ENCODE results near the gene MCRIP1. TPM values are rescaled to one million over a fixed set of nuclear protein-coding genes. Genes with fewer than 3 reads are reported as not detected.

Gene MCRIP1
- total RNA-seq, 1 donor from 2014 or later, result 42.5 TPM

GRCh38 chr17:81867170-81867990 lies 34.3 kb upstream of the MCRIP1 start:
- peaks cover 17% of the 10 kb centered on the region for H3K4me1 Mint-ChIP-seq (ENCODE audit: low read depth)
- H3K27me3 Mint-ChIP-seq (ENCODE audit: low read depth), result no peaks in the 10 kb centered on the region
- H3K9me3 Mint-ChIP-seq, result no peaks in the 10 kb centered on the region
- peak overlapping the region; percentile 63 for H3K27ac Mint-ChIP-seq
- DNase-seq (ENCODE audit: low spot score), result no peak
- intact Hi-C loops (cut with micrococcal nuclease), result no loop called here
- H3K4me3 Mint-ChIP-seq (ENCODE audit: low read depth), result peak overlapping the region; percentile 33
- peaks cover 63% of the 10 kb centered on the region for H3K36me3 Mint-ChIP-seq (ENCODE audit: low read depth)

DNA sequence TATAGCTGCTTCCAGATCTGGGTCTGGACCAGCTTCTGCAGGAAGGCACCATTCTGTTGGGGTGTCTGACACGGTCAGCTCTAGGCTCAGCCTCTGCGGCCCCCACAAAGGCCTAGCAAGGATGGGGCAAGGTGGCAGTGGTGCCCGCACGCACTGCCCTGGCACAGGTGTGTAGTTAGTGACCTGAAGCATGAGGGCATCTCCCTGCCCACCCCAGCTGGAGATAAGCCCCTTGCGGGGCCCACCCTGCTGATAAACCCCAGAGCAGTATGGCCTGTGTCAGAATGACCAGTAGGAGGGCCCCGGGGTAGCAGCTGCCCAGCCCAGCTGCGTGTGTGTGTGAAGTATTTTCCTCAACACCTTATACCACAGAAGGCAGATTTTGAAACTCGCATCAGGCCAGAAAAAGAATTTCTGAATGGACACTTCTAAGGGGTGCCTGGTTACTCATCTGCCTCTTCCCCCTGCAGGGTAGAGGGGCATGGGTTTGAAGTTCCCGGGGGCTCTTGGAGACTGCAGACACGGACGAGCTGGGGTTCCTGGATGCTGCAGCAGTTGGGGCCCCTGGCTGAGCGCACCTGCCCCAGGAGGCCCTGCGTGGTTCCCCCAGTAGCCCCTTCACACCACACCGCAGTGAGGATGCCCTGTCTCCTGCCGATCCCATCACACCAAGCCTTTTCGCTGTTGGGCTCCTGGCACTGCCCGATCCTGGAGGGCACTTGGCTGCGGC lies 33.5 kb upstream of the MCRIP1 start:
- no peak overlapping the region for H3K4me3 Mint-ChIP-seq (ENCODE audit: low read depth)
- H3K36me3 Mint-ChIP-seq (ENCODE audit: low read depth), result peaks cover 67% of the 10 kb centered on the region
- intact Hi-C loops (cut with micrococcal nuclease), result no loop called here
- H3K4me1 Mint-ChIP-seq (ENCODE audit: low read depth), result peaks cover 17% of the 10 kb centered on the region
- no peaks in the 10 kb centered on the region for H3K27me3 Mint-ChIP-seq (ENCODE audit: low read depth)
- no peak for DNase-seq (ENCODE audit: low spot score)
- peak overlapping the region; percentile 63 for H3K27ac Mint-ChIP-seq
- H3K9me3 Mint-ChIP-seq, result no peaks in the 10 kb centered on the region

DNA sequence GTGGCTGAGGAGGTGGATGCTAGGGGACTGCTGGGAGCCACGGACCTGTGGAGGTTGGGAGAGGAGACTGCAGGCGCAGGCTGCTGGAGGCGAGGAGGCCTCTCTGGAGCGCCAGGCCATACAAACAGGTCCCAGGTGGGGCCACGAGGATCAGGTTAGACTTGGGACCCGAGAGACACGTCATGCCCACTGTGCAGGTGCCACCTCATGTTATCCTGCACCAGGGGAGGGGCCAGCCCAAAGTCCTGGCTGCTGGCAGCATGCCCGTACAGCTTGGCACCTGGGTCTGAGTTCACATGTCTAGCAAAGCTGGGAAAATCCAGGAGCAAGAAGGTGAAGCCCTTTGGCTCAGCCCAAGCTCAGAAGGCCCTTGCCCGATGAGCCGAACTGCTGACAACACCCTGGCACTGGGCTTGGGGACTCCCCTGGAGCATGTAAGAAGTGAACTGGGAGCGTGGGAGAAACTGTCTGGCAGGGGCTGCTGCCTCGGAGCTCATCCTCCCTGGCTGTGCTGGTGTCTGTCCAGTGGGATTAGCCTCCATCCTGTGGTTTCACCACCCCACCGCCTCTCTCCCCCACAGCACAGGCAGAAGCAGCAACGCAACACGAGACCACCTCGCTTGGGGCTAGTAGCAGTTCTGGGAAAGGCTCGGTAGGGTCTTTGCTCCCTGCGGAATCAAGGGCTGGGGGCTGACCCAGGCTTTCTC lies 32.8 kb upstream of the MCRIP1 start:
- no peaks in the 10 kb centered on the region for H3K27me3 Mint-ChIP-seq (ENCODE audit: low read depth)
- H3K4me1 Mint-ChIP-seq (ENCODE audit: low read depth), result peaks cover 17% of the 10 kb centered on the region
- intact Hi-C loops (cut with micrococcal nuclease), result no loop called here
- peak overlapping the region; percentile 17 for H3K27ac Mint-ChIP-seq
- no peak overlapping the region for H3K4me3 Mint-ChIP-seq (ENCODE audit: low read depth)
- H3K9me3 Mint-ChIP-seq, result no peaks in the 10 kb centered on the region
- H3K36me3 Mint-ChIP-seq (ENCODE audit: low read depth), result peaks cover 73% of the 10 kb centered on the region
- DNase-seq (ENCODE audit: low spot score), result no peak

DNA sequence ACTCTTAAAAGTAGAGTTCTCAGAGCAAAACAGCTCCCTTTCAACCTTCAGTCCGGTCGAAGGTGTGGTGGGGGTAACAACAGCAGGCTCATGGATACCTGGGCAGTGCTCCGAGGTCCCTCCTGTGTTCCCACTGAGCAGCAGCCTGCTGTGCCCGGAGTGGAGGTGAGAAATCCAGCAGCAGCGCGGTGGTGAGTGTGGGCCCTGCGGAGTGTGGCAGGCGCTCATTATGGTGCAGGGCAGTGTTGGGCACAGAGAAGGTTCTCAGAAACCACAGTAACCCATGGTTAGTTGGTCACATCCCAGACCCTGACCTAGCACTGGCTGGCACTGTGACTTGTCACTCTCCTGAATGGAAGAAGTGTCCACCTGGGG lies 32.3 kb upstream of the MCRIP1 start:
- H3K9me3 Mint-ChIP-seq, result no peaks in the 10 kb centered on the region
- H3K27ac Mint-ChIP-seq, result peak overlapping the region; percentile 17
- no peak for DNase-seq (ENCODE audit: low spot score)
- intact Hi-C loops (cut with micrococcal nuclease), result no loop called here
- peaks cover 17% of the 10 kb centered on the region for H3K4me1 Mint-ChIP-seq (ENCODE audit: low read depth)
- no peak overlapping the region for H3K4me3 Mint-ChIP-seq (ENCODE audit: low read depth)
- no peaks in the 10 kb centered on the region for H3K27me3 Mint-ChIP-seq (ENCODE audit: low read depth)
- H3K36me3 Mint-ChIP-seq (ENCODE audit: low read depth), result peaks cover 75% of the 10 kb centered on the region

- H3K27me3 Mint-ChIP-seq (ENCODE audit: low read depth), result no peaks in the 10 kb centered on the region
- intact Hi-C loops (cut with micrococcal nuclease), result no loop called here
- H3K9me3 Mint-ChIP-seq, result no peaks in the 10 kb centered on the region
- H3K36me3 Mint-ChIP-seq (ENCODE audit: low read depth), result peaks cover 70% of the 10 kb centered on the region
- H3K27ac Mint-ChIP-seq, result no peak overlapping the region
- no peak overlapping the region for H3K4me3 Mint-ChIP-seq (ENCODE audit: low read depth)
- no peak for DNase-seq (ENCODE audit: low spot score)
- peaks cover 19% of the 10 kb centered on the region for H3K4me1 Mint-ChIP-seq (ENCODE audit: low read depth)
Measured at GRCh38 chr17:81863833-81864768, 31.0 kb upstream of the MCRIP1 start.

DNA sequence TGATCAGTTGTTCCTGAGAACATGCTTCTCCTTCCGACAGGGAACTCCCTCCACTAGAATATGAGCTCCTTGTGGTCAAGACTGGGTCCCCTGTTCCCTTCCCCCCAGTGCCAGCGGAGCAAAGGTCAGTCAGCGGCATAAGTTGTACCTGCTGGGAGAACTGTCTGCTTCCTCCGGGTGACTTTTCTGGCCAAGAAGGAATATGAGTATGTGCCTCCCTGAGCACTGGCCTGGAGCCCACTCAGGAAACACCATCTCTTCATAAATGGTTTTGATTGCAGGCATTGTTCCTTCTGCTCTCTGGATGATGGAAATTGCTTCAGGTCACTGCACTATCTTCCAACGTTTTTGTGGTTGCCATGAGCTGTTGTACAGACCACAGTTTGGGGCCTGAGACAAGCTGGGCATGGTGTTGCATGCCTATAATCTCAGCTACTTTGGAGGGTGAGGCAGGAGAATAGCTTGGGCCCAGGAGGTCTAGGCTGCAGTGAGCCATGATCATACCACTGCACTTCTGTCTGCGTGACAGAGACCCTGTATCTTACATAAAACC lies 30.1 kb upstream of the MCRIP1 start:
- Mint-ChIP-seq H3K27ac (peak overlapping the region; percentile 90), H3K36me3 (ENCODE audit: low read depth) (peaks cover 75% of the 10 kb centered on the region), H3K27me3 (ENCODE audit: low read depth) (no peaks in the 10 kb centered on the region), H3K4me1 (ENCODE audit: low read depth) (peaks cover 21% of the 10 kb centered on the region), H3K4me3 (ENCODE audit: low read depth) (peak overlapping the region; percentile 88), H3K9me3 (no peaks in the 10 kb centered on the region)
- intact Hi-C loops (cut with micrococcal nuclease), result no loop called here
- DNase-seq (ENCODE audit: low spot score), result no peak

GRCh38 chr17:81860756-81861568 lies 27.9 kb upstream of the MCRIP1 start:
- H3K27ac Mint-ChIP-seq, result peak overlapping the region; percentile 88
- peaks cover 30% of the 10 kb centered on the region for H3K4me1 Mint-ChIP-seq (ENCODE audit: low read depth)

DNA sequence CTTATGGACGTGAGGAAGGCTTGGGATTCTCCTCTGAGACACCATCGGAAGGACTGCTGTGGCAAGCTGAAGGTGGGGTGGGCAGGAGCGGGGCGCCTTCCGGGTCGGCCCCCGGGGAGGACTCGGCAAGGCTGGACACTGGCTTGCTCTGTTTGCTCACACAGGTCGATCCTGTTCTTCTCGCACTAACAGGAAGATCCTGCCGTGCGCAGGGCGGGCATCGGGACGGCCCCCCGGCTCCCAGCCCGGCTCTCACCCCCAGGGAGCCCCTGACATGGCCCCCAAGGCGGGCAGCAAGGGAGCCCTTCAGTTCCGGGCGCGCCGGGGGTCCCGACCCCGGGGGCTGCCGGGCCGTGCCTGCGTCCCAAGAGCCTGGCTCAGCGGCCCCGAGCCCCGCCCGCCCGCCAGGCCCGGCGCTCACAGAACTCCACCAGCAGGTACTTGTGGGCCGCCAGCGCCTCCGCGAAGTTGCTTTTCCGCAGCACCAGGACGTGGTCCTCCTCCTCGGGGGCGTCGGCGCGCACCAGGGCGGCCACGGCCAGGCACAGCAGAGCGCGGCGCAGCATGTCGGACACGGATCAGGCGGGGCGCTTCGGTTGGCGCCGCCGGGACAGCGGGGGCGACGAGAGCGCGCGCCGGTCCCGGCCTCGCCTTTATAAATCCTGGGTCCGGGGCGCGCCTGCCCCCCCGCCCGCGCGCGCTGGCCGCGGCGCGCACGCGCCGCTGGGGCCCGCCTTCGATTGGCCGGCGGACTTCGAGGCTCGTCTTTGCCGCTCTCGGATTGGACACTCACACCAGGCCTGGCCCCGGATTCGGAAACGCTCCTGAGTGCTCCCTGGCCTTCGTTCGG lies 27.0 kb upstream of the MCRIP1 start, which contains the start of gene P4HB:
P4HB (minus strand) TSS at position 630 of the 850 bp plus-strand sequence; CDS start at position 566, 64 bp downstream.
- Mint-ChIP-seq H3K4me3 (ENCODE audit: low read depth) (peak within 1 kb of the TSS; percentile 96), H3K27me3 (ENCODE audit: low read depth) (no peaks in the 10 kb centered on the region), H3K36me3 (ENCODE audit: low read depth) (peaks cover 75% of the 10 kb centered on the region), H3K9me3 (no peaks in the 10 kb centered on the region), H3K27ac (peak within 1 kb of the TSS; percentile 88), H3K4me1 (ENCODE audit: low read depth) (peaks cover 35% of the 10 kb centered on the region)
- intact Hi-C loops (cut with micrococcal nuclease), result loop anchor here (1.0 to 2.0 kb wide), 3 partner anchors 27 to 163 kb away; partner anchors contain the start of genes CENPX, LRRC45 and MCRIP1
- no peak for DNase-seq (ENCODE audit: low spot score)

More at GRCh38 chr17:81860756-81861568, 27.9 kb upstream of the MCRIP1 start:
- intact Hi-C loops (cut with micrococcal nuclease), result loop anchor here (1.0 to 2.0 kb wide), 4 partner anchors 9 to 162 kb away; partner anchors contain the start of genes CENPX, LRRC45 and MCRIP1
- Mint-ChIP-seq H3K27me3 (ENCODE audit: low read depth) (no peaks in the 10 kb centered on the region), H3K36me3 (ENCODE audit: low read depth) (peaks cover 72% of the 10 kb centered on the region), H3K9me3 (no peaks in the 10 kb centered on the region), H3K4me3 (ENCODE audit: low read depth) (peak overlapping the region; percentile 88)
- peak; percentile 100 for DNase-seq (ENCODE audit: low spot score)

- Mint-ChIP-seq H3K9me3 (no peaks in the 10 kb centered on the region), H3K27me3 (ENCODE audit: low read depth) (no peaks in the 10 kb centered on the region), H3K36me3 (ENCODE audit: low read depth) (peaks cover 77% of the 10 kb centered on the region), H3K4me3 (ENCODE audit: low read depth) (peak overlapping the region; percentile 96), H3K27ac (peak overlapping the region; percentile 85), H3K4me1 (ENCODE audit: low read depth) (peaks cover 36% of the 10 kb centered on the region)
- intact Hi-C loops (cut with micrococcal nuclease), result no loop called here
- no peak for DNase-seq (ENCODE audit: low spot score)
Measured at GRCh38 chr17:81858967-81859905, 26.1 kb upstream of the MCRIP1 start.
